OCI-LY1 (cell line): ENCODE data around the gene SPATA13.

Source experiments
- H2AFZ ChIP-seq: fragments of 200-600 bp; sonication (generic), shearing (Covaris generic); 2 replicates; pipeline ENCODE4 v1.6.0; 2014; ENCODE audit warnings: antibody characterized with exemption, mild to moderate bottlenecking, low read length
- H3F3A ChIP-seq: fragments of 200-600 bp; sonication (generic), shearing (Covaris generic); 2 replicates; pipeline ENCODE4 v1.6.0; 2014; ENCODE audit warnings: mild to moderate bottlenecking, antibody characterized with exemption, low read length, moderate library complexity; ENCODE audit not compliant: insufficient read depth
- H3K27ac ChIP-seq: fragments of 200-600 bp; sonication (generic); 2 replicates; pipeline ENCODE4 v1.5.1; 2014; ENCODE audit warnings: low read length, mixed run types, mild to moderate bottlenecking, low read depth; ENCODE audit not compliant: poor library complexity, severe bottlenecking
- H3K27me3 ChIP-seq: fragments of 200-600 bp; sonication (generic); 2 replicates; pipeline ENCODE4 v1.6.0; 2014; ENCODE audit warnings: antibody characterized with exemption, mild to moderate bottlenecking, low read length, moderate library complexity; ENCODE audit not compliant: insufficient read depth
- H3K36me3 ChIP-seq: fragments of 200-600 bp; sonication (generic); 2 replicates; pipeline ENCODE4 v1.6.1; 2014; ENCODE audit warnings: mild to moderate bottlenecking, antibody characterized with exemption, low read length, moderate library complexity, mixed read lengths; ENCODE audit not compliant: insufficient read depth
- H3K4me1 ChIP-seq: fragments of 200-600 bp; sonication (generic); 2 replicates; pipeline ENCODE4 v1.5.1; 2014; ENCODE audit warnings: mild to moderate bottlenecking, low read length, moderate library complexity; ENCODE audit not compliant: insufficient read depth, severe bottlenecking
- H3K4me2 ChIP-seq: fragments of 200-600 bp; sonication (generic), shearing (Covaris generic); 2 replicates; pipeline ENCODE4 v1.6.1; 2014; ENCODE audit warnings: low read length
- H3K4me3 ChIP-seq: fragments of 200-600 bp; sonication (generic); 2 replicates; pipeline ENCODE4 v1.5.1; 2014; ENCODE audit warnings: low read length, low read depth, mild to moderate bottlenecking, mixed read lengths; ENCODE audit not compliant: poor library complexity, severe bottlenecking
- H3K79me2 ChIP-seq: fragments of 200-600 bp; shearing (Covaris generic); 2 replicates; pipeline ENCODE4 v1.6.1; 2016; ENCODE audit warnings: mixed run types, low read length, mixed read lengths; ENCODE audit not compliant: insufficient read depth
- H3K9ac ChIP-seq: fragments of 200-600 bp; sonication (generic), shearing (Covaris generic); 2 replicates; pipeline ENCODE4 v1.6.1; 2014; ENCODE audit warnings: mild to moderate bottlenecking, low read length, mixed read lengths
- H3K9me2 ChIP-seq: fragments of 200-600 bp; sonication (generic), shearing (Covaris generic); 2 replicates; pipeline ENCODE4 v1.6.1; 2014; ENCODE audit warnings: low read depth, mild to moderate bottlenecking, low read length, mixed read lengths
- H3K9me3 ChIP-seq: fragments of 200-600 bp; shearing (Covaris generic); 2 replicates; pipeline ENCODE4 v1.6.1; 2014; ENCODE audit warnings: low read length, mixed read lengths
- H4K20me1 ChIP-seq: fragments of 200-600 bp; sonication (generic), shearing (Covaris generic); 2 replicates; pipeline ENCODE4 v1.6.0; 2016; ENCODE audit warnings: mild to moderate bottlenecking, low read length; ENCODE audit not compliant: insufficient read depth
- CTCF ChIP-seq: fragments of 200-600 bp; sonication (generic), shearing (Covaris generic); IDR thresholded peaks from 2 replicates; pipeline ENCODE4 v1.5.1; 2017; ENCODE audit warnings: mild to moderate bottlenecking, antibody characterized with exemption, low read length, moderate library complexity, mixed read lengths
- EZH2 ChIP-seq: fragments of 200-600 bp; sonication (generic), shearing (Covaris generic); IDR thresholded peaks from 2 replicates; pipeline ENCODE4 v1.8.0; 2017; ENCODE audit warnings: borderline replicate concordance, mixed run types, mild to moderate bottlenecking, antibody characterized with exemption, low read length, moderate library complexity, mixed read lengths

Gene SPATA13

DNA sequence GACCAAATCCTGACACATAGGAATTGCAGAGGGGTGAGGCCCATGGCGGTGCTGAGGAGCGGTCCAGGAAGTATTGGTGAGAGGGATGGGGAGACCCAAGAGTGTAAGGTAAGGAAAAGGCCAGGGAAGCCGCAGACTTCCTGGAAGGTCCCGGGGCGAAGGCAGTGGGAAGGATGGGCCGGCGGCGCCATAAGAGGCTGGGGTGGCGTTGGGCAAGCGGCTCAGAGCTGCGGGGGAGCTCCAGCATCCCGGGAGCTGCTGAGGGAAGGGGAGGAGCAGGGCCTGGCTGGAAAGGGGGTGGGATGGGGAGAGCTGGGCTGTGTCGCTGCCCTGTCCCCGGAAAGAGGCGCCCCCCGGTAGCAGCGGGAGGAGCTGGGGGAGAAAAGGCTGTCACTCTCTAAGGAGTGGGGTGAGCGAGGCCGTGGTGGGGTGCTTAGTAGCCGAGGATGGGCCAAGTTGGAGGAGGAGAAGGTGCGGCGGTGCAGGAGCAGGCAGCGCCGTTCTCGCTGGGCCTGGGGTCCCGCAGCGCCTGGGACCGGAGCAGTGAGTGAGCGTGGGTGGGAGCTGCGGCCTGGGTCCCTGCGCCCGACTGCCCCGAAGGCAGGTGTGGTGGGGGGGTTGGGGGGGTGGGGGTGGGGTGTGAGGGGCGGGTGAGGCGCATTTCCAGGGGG is 179.6 kb downstream of the SPATA13 start:
- no peaks in the 10 kb centered on the region for H3K36me3 ChIP-seq
- H3K9me2 ChIP-seq = no peaks in the 10 kb centered on the region
- H4K20me1 ChIP-seq = no peaks in the 10 kb centered on the region
- no peaks in the 10 kb centered on the region for H3K27me3 ChIP-seq
- H2AFZ ChIP-seq = no peak overlapping the region
- no peak for TF ChIP-seq EZH2
- TF ChIP-seq CTCF = no peak
- H3K4me2 ChIP-seq = no peak overlapping the region
- no peaks in the 10 kb centered on the region for H3K4me1 ChIP-seq
- H3K9ac ChIP-seq = no peak overlapping the region
- no peak overlapping the region for H3K27ac ChIP-seq
- H3K9me3 ChIP-seq = no peaks in the 10 kb centered on the region
- H3K79me2 ChIP-seq = no peaks in the 10 kb centered on the region
- no peak overlapping the region for H3K4me3 ChIP-seq
- no peaks in the 10 kb centered on the region for H3F3A ChIP-seq

DNA sequence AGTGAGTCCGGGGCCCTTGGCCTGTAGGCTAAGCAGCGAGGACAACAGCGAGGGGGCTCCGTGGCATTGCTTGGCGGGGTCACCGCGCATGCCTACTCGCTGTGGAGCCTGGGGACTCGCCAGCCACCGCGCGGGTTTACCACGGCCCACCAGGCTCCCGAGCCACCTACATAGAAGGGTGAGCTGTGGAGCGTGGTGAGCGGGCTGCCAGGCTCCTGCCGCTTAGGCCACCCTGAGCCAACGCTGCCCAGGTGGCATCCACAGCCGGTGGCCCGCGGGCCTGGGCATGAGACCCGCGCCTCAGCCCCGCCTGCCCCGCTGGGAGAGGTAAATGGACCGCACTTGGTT is 180.1 kb downstream of the SPATA13 start:
- TF ChIP-seq EZH2 (no peak), CTCF (no peak)
- Histone ChIP-seq H3K36me3 (no peaks in the 10 kb centered on the region), H3K27me3 (no peaks in the 10 kb centered on the region), H3K79me2 (no peaks in the 10 kb centered on the region), H3K9me2 (no peaks in the 10 kb centered on the region), H3K4me3 (no peak overlapping the region), H3K9me3 (no peaks in the 10 kb centered on the region), H2AFZ (no peak overlapping the region), H4K20me1 (no peaks in the 10 kb centered on the region), H3K4me2 (no peak overlapping the region), H3K27ac (no peak overlapping the region), H3F3A (no peaks in the 10 kb centered on the region), H3K9ac (no peak overlapping the region), H3K4me1 (no peaks in the 10 kb centered on the region)

GRCh38 chr13:24341439-24341838 is 180.9 kb downstream of the SPATA13 start:
- TF ChIP-seq EZH2 = no peak
- no peak for TF ChIP-seq CTCF
- Histone ChIP-seq H3K9me3 (no peaks in the 10 kb centered on the region), H4K20me1 (no peaks in the 10 kb centered on the region), H3K4me3 (no peak overlapping the region), H3K9ac (no peak overlapping the region), H3K79me2 (no peaks in the 10 kb centered on the region), H3K36me3 (no peaks in the 10 kb centered on the region), H3K4me1 (no peaks in the 10 kb centered on the region), H3F3A (no peaks in the 10 kb centered on the region), H2AFZ (no peak overlapping the region), H3K27ac (no peak overlapping the region), H3K4me2 (no peak overlapping the region), H3K27me3 (no peaks in the 10 kb centered on the region), H3K9me2 (no peaks in the 10 kb centered on the region)
